GM19372 (cell line): Measurements from ENCODE around the gene ADSS1.

Source experiments
- ATAC-seq: cut with Tn5 transposase; IDR thresholded peaks from one replicate; pipeline ENCODE4 v1.9.1; 2021; ENCODE audit warnings: mild to moderate bottlenecking, low read depth, moderate library complexity; ENCODE audit not compliant: unreplicated experiment

The ADSS1 gene

GRCh38 chr14:104788161-104788818 is 64.3 kb downstream of the ADSS1 start:
- ATAC-seq: no peak

DNA sequence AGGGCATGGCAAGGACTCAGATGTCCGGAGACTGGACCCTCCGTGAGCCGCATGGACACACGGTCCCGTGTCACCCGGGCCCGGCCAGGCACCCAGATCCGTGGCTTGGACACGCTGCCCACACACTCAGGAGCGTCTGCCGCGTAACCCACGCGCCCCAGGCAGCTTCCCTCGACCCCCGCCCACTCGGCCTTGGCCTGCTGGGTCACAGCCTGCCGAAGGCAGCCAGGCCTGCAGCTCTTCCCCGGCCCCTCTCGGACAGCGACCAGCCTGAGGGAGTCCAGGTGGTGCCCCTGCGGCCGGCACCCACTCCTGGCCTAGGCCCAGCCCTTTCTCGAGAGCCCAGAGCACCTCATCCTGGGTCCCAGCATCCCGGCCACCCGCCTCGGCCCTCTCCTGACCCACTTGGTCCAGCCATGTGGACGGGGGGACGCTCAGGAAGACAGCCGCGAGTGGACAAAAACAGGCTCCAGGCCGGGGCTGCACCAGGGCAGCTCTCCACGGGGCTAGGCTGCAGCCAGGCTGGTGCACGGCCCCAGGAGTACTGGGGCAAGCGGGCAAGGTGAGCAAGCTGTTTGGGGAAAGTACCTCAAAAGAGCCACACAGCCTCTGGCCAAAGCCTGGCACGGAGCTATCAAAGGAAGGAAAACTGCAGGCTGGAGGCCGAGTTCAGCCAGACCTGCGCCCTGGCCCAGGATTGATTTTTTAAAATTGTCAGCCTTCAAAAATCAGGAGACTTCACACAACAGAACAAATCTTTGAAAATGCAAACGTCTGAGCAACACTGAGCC is 65.0 kb downstream of the ADSS1 start:
- ATAC-seq: no peak

GRCh38 chr14:104789752-104790743 is 66.0 kb downstream of the ADSS1 start:
- ATAC-seq: no peak

GRCh38 chr14:104791425-104791824 is 67.4 kb downstream of the ADSS1 start:
- ATAC-seq: no peak

- no peak for ATAC-seq
These were observed 68.3 kb downstream of the ADSS1 start for GRCh38 chr14:104792101-104792884.

GRCh38 chr14:104792945-104793702 is 69.1 kb downstream of the ADSS1 start:
- no peak for ATAC-seq

DNA sequence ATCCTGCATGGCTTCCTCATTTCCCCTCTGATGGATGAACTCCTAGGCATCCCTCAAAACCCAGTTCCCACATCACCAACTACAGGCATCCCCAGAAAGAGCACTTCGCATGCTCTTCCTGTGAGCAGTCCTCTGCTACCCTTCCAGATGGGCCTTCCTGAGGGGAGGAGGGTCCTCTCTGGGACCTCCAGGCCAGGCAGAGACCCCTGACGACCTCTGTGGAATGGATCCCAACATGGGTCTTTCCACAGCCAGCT is 69.6 kb downstream of the ADSS1 start:
- no peak for ATAC-seq

- ATAC-seq: no peak
These were observed 70.1 kb downstream of the ADSS1 start for GRCh38 chr14:104794099-104794498.

- no peak for ATAC-seq
These were observed 70.6 kb downstream of the ADSS1 start for GRCh38 chr14:104794631-104794992.

DNA sequence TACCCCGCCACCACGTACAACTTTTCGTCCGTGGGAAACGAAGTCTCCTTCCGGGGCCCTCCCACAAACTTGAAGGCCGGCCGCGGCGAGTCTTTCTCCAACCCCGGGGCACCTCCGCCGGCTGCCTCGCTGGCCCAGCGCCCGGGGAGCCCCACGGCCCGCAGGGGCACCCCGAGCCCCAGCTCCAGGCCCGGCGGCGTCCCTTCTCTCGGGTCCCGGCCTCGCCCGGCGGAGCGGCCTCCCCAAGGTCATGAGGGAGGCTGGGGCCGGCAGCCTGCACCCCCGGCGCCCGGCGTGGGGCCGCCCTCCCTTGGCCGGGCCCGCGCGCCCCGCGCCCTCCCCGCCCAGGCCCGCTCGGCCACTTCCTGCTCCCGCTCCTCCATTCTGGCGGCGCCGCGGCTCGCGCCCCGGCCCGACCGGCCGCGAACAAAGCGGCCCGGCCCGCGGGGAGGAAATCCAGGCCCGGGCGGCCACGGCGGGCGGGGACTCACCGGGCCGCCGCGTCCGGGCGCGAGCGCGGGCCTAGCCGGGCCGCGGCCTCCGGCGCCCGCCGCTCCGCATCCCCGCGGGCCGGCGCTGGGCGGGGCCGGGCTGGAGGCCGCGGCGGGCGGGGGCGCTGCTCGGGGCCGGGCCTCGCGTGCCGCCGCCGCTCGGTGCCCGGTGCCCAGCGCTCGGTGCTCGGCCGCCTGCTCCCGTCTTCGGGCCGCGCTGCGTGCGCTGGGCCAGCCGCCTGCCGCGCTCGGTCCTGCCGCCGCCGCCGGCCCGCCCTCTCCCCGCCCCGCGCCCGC is 71.2 kb downstream of the ADSS1 start, which contains the start of gene AKT1:
Gene AKT1, minus strand, starts transcription at position 756 of the 788 bp plus-strand sequence. CDS start 3,105 bp downstream, outside the sequence.
- ATAC-seq: peak; percentile 43

DNA sequence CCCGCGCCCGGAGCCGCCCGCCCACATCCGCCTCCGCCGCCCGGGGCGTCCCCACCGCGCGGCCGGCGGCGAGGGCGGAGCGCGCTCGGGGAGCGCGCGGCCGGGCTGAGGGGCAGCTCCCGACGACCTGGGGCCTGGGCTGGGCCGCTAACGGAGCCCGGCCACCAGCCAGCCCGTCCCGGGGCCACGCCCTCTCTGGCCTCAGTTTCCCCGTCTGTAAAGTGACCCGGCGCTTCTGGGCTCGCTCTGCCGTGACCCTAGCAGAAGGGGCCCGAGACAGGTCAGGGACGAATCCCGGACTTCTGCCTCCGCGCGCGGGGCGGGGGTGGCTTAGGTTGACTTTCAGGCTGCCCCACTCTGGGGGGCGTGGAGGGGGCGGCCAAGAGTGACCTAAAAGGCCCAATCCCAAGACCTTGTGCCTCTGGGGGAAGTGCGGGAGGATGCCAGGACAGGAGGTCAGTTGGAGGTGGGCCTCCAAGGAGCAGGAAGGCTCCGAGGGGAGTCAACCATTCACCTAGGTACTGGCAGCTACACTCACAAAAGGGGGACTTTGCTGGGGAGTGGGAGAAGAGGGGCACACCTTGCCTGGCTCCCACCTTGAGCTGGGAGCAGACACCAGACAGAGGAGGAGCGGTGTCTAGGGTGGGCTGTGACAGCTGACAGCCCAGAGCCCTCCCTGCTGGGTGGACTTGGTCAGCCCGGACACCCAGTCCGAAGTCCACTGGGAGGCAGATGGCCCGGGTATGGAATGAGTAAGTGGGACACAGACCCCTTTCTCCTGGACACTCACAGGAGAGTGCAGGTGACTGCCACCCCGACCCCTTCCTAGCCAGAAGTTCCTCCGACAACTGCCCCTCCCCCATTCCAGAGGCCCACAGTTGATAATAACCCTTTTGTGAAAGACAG is 72.0 kb downstream of the ADSS1 start:
- peak; percentile 3 for ATAC-seq

- no peak for ATAC-seq
These were observed 72.7 kb downstream of the ADSS1 start for GRCh38 chr14:104796687-104797081.
